GM12873 (cell line): ENCODE data around the gene CCBE1.

Experiments used
- CTCF ChIP-seq: IDR thresholded peaks from 2 replicates; pipeline ENCODE4 v1.5.1; 2012; ENCODE audit warnings: low read depth, mild to moderate bottlenecking, moderate library complexity, low read length, control low read depth; ENCODE audit not compliant: insufficient read depth; ENCODE audit errors: missing control alignments

Gene CCBE1

GRCh38 chr18:59470561-59471121 is 226.6 kb downstream of the CCBE1 start:
- TF ChIP-seq CTCF: no peak

DNA sequence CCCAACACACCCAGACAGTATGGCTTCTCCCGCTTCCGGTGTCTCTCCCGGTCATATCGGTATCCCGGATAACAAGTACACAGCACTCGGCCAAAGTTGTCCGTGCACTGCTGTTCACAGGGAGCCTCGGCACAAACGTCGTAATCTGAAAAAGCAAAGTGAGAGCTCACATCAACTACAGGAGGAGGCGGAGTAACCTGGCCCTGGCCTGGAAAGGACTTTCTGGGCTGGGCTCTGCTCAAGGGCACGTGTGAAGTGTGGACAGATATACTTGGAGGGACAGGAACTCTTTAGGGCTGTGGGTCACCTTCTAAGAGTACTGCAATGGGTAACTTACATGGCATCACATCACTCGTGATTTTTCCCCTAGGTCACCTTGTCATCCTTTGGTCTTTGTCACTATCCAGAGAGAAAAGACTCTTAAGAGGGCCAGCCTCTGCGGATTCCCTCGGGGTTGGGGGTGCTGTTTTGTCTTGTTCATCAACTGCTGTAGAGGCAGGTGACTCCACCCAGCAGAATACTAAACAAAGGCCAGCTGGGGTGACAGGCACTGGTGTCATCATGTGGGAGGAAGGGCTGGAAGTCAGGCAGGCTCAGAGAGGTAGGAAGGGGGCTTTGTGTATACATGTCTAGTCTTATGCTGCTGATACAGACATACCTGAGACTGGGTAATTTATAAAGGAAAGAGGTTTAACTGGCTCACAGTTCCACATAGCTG is 227.6 kb downstream of the CCBE1 start:
- no peak for TF ChIP-seq CTCF

- no peak for TF ChIP-seq CTCF
Observed at GRCh38 chr18:59468821-59469220, 228.4 kb downstream of the CCBE1 start.

DNA sequence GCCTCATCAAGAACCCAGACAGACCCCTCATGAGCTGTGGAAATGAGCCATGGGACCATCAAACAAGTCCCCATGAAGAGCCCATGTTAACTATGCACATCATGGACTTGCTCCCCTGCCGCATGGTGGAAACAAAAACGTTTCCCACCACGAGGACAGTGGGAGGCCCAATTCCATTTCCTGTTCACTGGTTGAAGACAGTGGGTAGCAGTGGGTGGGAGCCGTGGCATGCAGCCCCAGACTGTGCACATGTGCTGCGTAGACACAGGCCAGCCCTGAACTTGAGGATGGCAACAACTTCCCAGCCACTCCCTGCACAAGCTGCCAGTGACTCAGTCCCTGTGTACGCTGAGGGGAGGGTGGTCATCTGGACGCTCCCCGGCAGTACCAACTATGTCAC is 229.7 kb downstream of the CCBE1 start:
- no peak for TF ChIP-seq CTCF

DNA sequence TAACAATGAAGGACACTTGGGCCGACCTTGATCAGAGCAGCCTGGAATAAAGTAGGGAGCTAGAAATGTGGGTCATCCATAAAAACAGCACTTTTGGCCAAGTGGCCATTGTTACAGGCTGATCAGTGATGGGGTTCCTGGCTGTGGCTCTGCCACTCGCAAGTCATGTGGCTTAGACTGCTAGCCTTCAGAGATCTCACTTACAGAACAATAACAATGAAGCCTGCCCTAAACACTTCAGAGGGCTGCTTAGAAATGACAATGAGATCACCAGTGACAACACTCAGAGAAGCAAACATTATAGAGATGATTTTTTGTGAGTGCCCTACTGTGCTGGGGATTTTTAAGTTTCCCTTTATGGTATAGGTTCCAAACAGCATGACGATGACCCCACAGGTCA is 230.2 kb downstream of the CCBE1 start:
- TF ChIP-seq CTCF: no peak

DNA sequence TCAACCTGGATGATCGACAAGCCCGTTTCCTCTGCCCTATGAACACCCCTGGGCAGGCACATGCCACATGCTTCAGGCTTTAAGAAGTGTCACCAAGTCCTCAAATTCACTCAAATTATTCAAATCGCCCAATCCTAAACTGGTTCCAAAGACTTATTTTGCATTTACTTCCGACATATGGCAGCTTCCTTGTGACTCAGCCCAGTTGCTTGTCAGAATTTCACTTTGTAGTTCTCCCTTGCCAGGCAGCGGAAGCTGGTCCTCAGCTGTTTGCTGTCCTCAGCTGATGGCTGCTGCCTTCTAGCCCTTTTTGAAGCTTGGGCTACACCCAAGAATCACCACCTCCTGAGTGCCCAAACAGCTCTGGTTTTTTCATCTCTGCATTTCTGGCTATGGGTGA is 232.7 kb downstream of the CCBE1 start:
- TF ChIP-seq CTCF: no peak

DNA sequence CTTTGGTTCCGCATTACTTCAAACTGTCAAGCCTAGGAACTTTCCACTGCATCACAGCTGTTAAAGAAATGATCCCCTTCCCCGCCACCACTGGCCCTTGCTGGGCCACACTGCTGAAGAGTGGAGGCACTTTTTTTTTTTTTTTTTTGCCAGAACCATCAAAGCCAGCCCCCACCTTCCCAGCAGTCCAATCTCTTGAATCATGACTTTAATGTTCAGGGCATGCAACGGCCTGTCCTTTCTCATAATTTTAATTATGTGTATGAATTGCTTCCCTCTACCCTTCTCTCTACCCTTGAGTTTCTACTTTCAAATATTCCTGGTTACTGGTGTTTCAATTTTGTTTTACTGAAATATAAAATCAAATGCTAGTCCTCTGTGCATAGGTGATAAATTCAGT is 236.1 kb downstream of the CCBE1 start:
- no peak for TF ChIP-seq CTCF

DNA sequence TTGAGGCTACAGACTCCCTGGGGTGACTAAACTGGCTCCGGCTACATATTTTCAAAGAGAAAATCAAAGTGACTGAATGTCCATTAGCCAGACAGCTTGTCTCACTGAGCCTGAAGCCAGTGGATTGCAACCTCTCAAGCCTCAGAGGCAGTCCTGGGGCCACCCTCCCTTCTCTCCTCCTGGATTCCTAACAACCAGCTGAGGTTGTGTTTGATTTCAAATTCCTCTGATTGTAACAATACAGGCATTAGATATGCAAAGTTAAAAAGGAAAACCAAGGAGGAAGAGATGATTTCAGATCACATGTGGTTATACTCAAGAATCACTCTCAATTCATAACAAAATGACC is 237.2 kb downstream of the CCBE1 start:
- no peak for TF ChIP-seq CTCF
